ENCODE measurements around the gene DAZAP1.

GRCh38 chr19:1453525-1454364 lies 46.4 kb downstream of the DAZAP1 start:
- TF ChIP-seq CTCF (conservative IDR thresholded peaks at IDR 0.05; ENCODE audit: low read depth, low read length): no peak
- no peak for TF ChIP-seq EZH2 (IDR thresholded peaks at IDR 0.05; ENCODE audit: borderline replicate concordance, low read depth, low read length, poor library complexity, severe bottlenecking)
